Measurements from ENCODE around the gene ZFP36. TPM values are rescaled to one million over a fixed set of nuclear protein-coding genes. Genes with fewer than 3 reads are reported as not detected.
A peak's percentile ranks its signal among the peaks of the same experiment; 100 is the strongest.

Gene ZFP36
- total RNA-seq, 1 donor from 2014 or later, result 631 TPM

- Histone ChIP-seq H3K4me1 (peaks cover 55% of the 10 kb centered on the region), H3K27ac (peak within 1 kb of the TSS; percentile 100), H3K27me3 (no peaks in the 10 kb centered on the region), H3K9me3 (no peaks in the 10 kb centered on the region), H3K36me3 (peaks cover 6 to 23% of the 10 kb centered on the region in 2 donors), H3K4me3 (peak within 1 kb of the TSS; percentile 97 to 98)
- DNase-seq (ENCODE audit: extremely low spot score in 2 of 2), result peak in 1 of 2 donors; percentile 100
- intact Hi-C loops (cut with DNase I), result loop anchor here (5.0 kb wide), 1 partner anchor 70 kb away; the partner anchor contains the start of gene SAMD4B
- peak; percentile 74 to 89 (median 77) for TF ChIP-seq CTCF (IDR thresholded peaks at IDR 0.05)
- TF ChIP-seq POLR2AphosphoS5 (IDR thresholded peaks at IDR 0.05; ENCODE audit: insufficient read depth in 1 of 2, low read depth in 1 of 2), result peak; percentile 93 to 97
- peak in 1 of 2 donors; percentile 45 for TF ChIP-seq POLR2A (IDR thresholded peaks at IDR 0.05)
Measured at GRCh38 chr19:39412100-39412866, 5.6 kb downstream of the ZFP36 start, which contains the start of gene PLEKHG2. PLEKHG2 (plus strand) TSS chr19:39412669; CDS start chr19:39414087, 1,418 bp downstream.

GRCh38 chr19:39412867-39413271 lies 6.2 kb downstream of the ZFP36 start:
- Histone ChIP-seq H3K27ac (peak overlapping the region; percentile 100), H3K27me3 (no peaks in the 10 kb centered on the region), H3K4me3 (peak overlapping the region; percentile 92 to 97), H3K4me1 (peaks cover 55% of the 10 kb centered on the region), H3K9me3 (no peaks in the 10 kb centered on the region), H3K36me3 (peaks cover 6 to 24% of the 10 kb centered on the region in 2 donors)
- peak in 1 of 2 donors; percentile 95 for DNase-seq (ENCODE audit: extremely low spot score in 2 of 2)
- TF ChIP-seq POLR2AphosphoS5 (IDR thresholded peaks at IDR 0.05; ENCODE audit: insufficient read depth in 1 of 2, low read depth in 1 of 2) (no peak), POLR2A (IDR thresholded peaks at IDR 0.05) (no peak), CTCF (IDR thresholded peaks at IDR 0.05) (no peak)
- intact Hi-C loops (cut with DNase I), result loop anchor here (5.0 kb wide), 1 partner anchor 71 kb away; the partner anchor contains the start of gene SAMD4B

- Histone ChIP-seq H3K4me1 (peaks cover 55% of the 10 kb centered on the region), H3K27ac (peak overlapping the region; percentile 100), H3K9me3 (no peaks in the 10 kb centered on the region), H3K36me3 (peaks cover 3 to 23% of the 10 kb centered on the region in 2 donors), H3K27me3 (no peaks in the 10 kb centered on the region), H3K4me3 (peak overlapping the region; percentile 92 to 97)
- intact Hi-C loops (cut with DNase I), result loop anchor here (5.0 kb wide), 1 partner anchor 71 kb away; the partner anchor contains the start of gene SAMD4B
- no peak for DNase-seq (ENCODE audit: extremely low spot score in 2 of 2)
- TF ChIP-seq CTCF (IDR thresholded peaks at IDR 0.05) (no peak), POLR2AphosphoS5 (IDR thresholded peaks at IDR 0.05; ENCODE audit: insufficient read depth in 1 of 2, low read depth in 1 of 2) (peak in 1 of 2 donors; percentile 4), POLR2A (IDR thresholded peaks at IDR 0.05) (peak in 1 of 2 donors; percentile 20)
Measured at GRCh38 chr19:39413272-39413910, 6.7 kb downstream of the ZFP36 start.

- DNase-seq (ENCODE audit: extremely low spot score in 2 of 2), result no peak
- intact Hi-C loops (cut with DNase I), result loop anchor here (5.0 kb wide), 1 partner anchor 72 kb away; the partner anchor contains the start of gene SAMD4B
- TF ChIP-seq POLR2AphosphoS5 (IDR thresholded peaks at IDR 0.05; ENCODE audit: insufficient read depth in 1 of 2, low read depth in 1 of 2) (peak in 1 of 2 donors; percentile 36), CTCF (IDR thresholded peaks at IDR 0.05) (no peak)
- Histone ChIP-seq H3K36me3 (peaks cover 0 to 23% of the 10 kb centered on the region in 2 donors), H3K4me3 (peak overlapping the region; percentile 92 to 97), H3K9me3 (no peaks in the 10 kb centered on the region), H3K4me1 (peaks cover 55% of the 10 kb centered on the region), H3K27ac (peak overlapping the region; percentile 100), H3K27me3 (no peaks in the 10 kb centered on the region)
Measured at GRCh38 chr19:39413911-39414608, 7.4 kb downstream of the ZFP36 start.

Measured in vagina (tissue), 2 donors.